Measurements from ENCODE around the gene VAV3. TPM values are rescaled to one million over a fixed set of nuclear protein-coding genes. Genes with fewer than 3 reads are reported as not detected.

The VAV3 gene
- total RNA-seq, 1 experiment from 2014 or later = 10.0 TPM

DNA sequence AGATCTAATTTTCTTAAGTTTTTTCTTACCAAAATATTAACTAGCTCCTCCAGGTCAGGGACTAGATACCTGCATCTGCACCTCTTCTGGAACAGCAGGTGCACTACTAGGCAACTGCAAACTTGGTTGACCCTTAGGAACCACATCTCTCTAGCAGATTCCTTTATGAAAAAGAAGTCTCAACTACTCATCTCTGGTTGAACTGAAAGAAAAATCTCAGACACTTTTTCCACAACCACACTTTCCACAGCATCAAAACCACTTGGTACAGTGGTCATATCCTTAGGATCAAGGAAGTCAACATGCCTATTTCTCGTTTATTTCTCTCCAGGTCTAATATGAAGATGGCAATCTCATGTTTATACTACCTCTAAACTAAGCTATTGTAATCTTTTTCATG, 52.3 kb downstream of the VAV3 start (continued):
- TF ChIP-seq, protein P1, sequence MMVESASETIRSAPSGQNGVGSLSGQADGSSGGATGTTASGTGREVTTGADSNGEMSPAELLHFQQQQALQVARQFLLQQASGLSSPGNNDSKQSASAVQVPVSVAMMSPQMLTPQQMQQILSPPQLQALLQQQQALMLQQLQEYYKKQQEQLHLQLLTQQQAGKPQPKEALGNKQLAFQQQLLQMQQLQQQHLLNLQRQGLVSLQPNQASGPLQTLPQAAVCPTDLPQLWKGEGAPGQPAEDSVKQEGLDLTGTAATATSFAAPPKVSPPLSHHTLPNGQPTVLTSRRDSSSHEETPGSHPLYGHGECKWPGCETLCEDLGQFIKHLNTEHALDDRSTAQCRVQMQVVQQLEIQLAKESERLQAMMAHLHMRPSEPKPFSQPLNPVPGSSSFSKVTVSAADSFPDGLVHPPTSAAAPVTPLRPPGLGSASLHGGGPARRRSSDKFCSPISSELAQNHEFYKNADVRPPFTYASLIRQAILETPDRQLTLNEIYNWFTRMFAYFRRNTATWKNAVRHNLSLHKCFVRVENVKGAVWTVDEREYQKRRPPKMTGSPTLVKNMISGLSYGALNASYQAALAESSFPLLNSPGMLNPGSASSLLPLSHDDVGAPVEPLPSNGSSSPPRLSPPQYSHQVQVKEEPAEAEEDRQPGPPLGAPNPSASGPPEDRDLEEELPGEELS (CRISPR knock-in tag; IDR thresholded peaks at IDR 0.05) = no peak
- TF ChIP-seq RELA (CRISPR knock-in tag; IDR thresholded peaks at IDR 0.05; ENCODE audit: borderline replicate concordance) (no peak), MXD4 (CRISPR knock-in tag; IDR thresholded peaks at IDR 0.05; ENCODE audit: borderline replicate concordance) (no peak)

DNA sequence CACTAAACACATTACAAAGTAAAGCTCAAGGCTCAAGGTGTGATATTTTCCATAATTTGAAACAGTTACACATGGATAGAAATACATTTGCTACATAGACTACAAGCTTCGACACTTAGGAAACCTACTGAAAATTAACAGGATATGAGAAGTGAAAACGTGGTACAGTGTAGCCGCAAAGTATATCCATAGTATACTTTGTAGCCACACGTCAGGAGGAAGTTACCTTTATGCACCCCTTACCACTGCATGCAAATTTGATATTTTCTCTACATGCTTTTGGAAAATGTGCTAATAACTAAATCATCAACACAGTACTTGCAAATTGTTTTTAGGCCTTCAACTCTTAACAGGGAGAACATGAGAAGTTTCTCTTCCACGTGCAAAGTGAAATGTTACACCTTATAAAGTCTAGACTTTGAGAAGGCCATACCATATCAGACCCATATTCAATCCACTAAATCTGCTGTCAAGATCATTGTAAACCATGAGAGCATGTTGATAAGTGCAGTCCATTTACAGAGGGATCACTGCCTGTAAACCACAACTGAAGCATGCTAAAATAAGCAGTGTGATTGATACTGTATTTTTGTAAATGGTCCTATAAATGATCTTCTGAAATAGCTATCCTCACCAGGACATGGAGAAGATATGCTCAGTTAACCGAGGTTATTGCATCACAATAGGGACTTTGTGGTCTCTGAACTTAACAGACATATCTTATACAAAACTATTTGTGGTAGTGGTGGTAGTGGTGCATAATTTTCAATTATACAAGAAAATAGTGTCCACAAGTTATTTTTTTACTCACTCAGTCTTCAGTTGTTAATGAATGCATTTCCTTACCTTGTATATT, 64.7 kb downstream of the VAV3 start:
- Mint-ChIP-seq H3K9me3 (no peaks in the 10 kb centered on the region), H3K36me3 (no peaks in the 10 kb centered on the region), H3K27ac (no peak overlapping the region), H3K4me3 (no peak overlapping the region), H3K4me1 (peaks cover 24% of the 10 kb centered on the region), H3K27me3 (ENCODE audit: low read depth) (no peaks in the 10 kb centered on the region)
- CTCF ChIA-PET = interaction anchor here (0.9 to 1.0 kb wide), 2 partner anchors 65 to 118 kb away, joined by 3 read pairs; partner anchors contain the start of gene VAV3
- DNase-seq (ENCODE audit: low spot score) = no peak
- POLR2A ChIA-PET = no interaction called here
- TF ChIP-seq, protein P2, sequence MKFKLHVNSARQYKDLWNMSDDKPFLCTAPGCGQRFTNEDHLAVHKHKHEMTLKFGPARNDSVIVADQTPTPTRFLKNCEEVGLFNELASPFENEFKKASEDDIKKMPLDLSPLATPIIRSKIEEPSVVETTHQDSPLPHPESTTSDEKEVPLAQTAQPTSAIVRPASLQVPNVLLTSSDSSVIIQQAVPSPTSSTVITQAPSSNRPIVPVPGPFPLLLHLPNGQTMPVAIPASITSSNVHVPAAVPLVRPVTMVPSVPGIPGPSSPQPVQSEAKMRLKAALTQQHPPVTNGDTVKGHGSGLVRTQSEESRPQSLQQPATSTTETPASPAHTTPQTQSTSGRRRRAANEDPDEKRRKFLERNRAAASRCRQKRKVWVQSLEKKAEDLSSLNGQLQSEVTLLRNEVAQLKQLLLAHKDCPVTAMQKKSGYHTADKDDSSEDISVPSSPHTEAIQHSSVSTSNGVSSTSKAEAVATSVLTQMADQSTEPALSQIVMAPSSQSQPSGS (CRISPR knock-in tag; IDR thresholded peaks at IDR 0.05; ENCODE audit: borderline replicate concordance, low read depth) = no peak
- TF ChIP-seq SOX15 (CRISPR knock-in tag; IDR thresholded peaks at IDR 0.05) (no peak), GTF2I (CRISPR knock-in tag; conservative IDR thresholded peaks at IDR 0.05) (no peak), FOXP1 (CRISPR knock-in tag; IDR thresholded peaks at IDR 0.05; ENCODE audit: borderline replicate concordance) (no peak), RORB (CRISPR knock-in tag; IDR thresholded peaks at IDR 0.05) (no peak), TP53 (CRISPR knock-in tag; IDR thresholded peaks at IDR 0.05) (no peak)
- TF ChIP-seq, protein P3, sequence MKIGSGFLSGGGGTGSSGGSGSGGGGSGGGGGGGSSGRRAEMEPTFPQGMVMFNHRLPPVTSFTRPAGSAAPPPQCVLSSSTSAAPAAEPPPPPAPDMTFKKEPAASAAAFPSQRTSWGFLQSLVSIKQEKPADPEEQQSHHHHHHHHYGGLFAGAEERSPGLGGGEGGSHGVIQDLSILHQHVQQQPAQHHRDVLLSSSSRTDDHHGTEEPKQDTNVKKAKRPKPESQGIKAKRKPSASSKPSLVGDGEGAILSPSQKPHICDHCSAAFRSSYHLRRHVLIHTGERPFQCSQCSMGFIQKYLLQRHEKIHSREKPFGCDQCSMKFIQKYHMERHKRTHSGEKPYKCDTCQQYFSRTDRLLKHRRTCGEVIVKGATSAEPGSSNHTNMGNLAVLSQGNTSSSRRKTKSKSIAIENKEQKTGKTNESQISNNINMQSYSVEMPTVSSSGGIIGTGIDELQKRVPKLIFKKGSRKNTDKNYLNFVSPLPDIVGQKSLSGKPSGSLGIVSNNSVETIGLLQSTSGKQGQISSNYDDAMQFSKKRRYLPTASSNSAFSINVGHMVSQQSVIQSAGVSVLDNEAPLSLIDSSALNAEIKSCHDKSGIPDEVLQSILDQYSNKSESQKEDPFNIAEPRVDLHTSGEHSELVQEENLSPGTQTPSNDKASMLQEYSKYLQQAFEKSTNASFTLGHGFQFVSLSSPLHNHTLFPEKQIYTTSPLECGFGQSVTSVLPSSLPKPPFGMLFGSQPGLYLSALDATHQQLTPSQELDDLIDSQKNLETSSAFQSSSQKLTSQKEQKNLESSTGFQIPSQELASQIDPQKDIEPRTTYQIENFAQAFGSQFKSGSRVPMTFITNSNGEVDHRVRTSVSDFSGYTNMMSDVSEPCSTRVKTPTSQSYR (CRISPR knock-in tag; IDR thresholded peaks at IDR 0.05) = no peak
- TF ChIP-seq, protein P4, sequence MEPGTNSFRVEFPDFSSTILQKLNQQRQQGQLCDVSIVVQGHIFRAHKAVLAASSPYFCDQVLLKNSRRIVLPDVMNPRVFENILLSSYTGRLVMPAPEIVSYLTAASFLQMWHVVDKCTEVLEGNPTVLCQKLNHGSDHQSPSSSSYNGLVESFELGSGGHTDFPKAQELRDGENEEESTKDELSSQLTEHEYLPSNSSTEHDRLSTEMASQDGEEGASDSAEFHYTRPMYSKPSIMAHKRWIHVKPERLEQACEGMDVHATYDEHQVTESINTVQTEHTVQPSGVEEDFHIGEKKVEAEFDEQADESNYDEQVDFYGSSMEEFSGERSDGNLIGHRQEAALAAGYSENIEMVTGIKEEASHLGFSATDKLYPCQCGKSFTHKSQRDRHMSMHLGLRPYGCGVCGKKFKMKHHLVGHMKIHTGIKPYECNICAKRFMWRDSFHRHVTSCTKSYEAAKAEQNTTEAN (CRISPR knock-in tag; IDR thresholded peaks at IDR 0.05) = no peak
- TF ChIP-seq, protein P5, sequence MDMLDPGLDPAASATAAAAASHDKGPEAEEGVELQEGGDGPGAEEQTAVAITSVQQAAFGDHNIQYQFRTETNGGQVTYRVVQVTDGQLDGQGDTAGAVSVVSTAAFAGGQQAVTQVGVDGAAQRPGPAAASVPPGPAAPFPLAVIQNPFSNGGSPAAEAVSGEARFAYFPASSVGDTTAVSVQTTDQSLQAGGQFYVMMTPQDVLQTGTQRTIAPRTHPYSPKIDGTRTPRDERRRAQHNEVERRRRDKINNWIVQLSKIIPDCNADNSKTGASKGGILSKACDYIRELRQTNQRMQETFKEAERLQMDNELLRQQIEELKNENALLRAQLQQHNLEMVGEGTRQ (CRISPR knock-in tag; IDR thresholded peaks at IDR 0.05) = no peak
- ATAC-seq = no peak

- Mint-ChIP-seq H3K36me3 (no peaks in the 10 kb centered on the region), H3K4me1 (peaks cover 28% of the 10 kb centered on the region), H3K27ac (no peak overlapping the region), H3K27me3 (ENCODE audit: low read depth) (no peaks in the 10 kb centered on the region), H3K9me3 (no peaks in the 10 kb centered on the region), H3K4me3 (no peak overlapping the region)
- ATAC-seq (no peak), DNase-seq (ENCODE audit: low spot score) (no peak)
- POLR2A ChIA-PET = no interaction called here
- CTCF ChIA-PET = interaction anchor here (0.9 to 1.0 kb wide), 2 partner anchors 66 to 117 kb away, joined by 3 read pairs; partner anchors contain the start of gene VAV3
- no peak for TF ChIP-seq ARID4B (CRISPR knock-in tag; IDR thresholded peaks at IDR 0.05; ENCODE audit: borderline replicate concordance)
- no peak for TF ChIP-seq MXD4 (CRISPR knock-in tag; IDR thresholded peaks at IDR 0.05; ENCODE audit: borderline replicate concordance)
- TF ChIP-seq, protein P1 (CRISPR knock-in tag; IDR thresholded peaks at IDR 0.05) = no peak
- TF ChIP-seq KAT7 (CRISPR knock-in tag; IDR thresholded peaks at IDR 0.05; ENCODE audit: borderline replicate concordance) = no peak
Observed at GRCh38 chr1:107899655-107900054, 65.3 kb downstream of the VAV3 start.

All from WTC11 (cell line).